ENCODE measurements around the gene FOXG1.

The FOXG1 gene

GRCh38 chr14:28774764-28775735 is 8.5 kb downstream of the FOXG1 start:
- Mint-ChIP-seq H3K4me1 (ENCODE audit: low read depth in 2 of 2) (no peaks in the 10 kb centered on the region), H3K9me3 (peaks cover 0 to 5% of the 10 kb centered on the region in 2 donors), H3K36me3 (ENCODE audit: insufficient read depth) (no peaks in the 10 kb centered on the region), H3K27ac (no peak overlapping the region), H3K27me3 (peaks cover 12 to 18% of the 10 kb centered on the region in 2 donors), H3K4me3 (no peak overlapping the region)
- DNase-seq, result no peak
- ATAC-seq (replicated peaks), result no peak

- H3K4me3 Mint-ChIP-seq, result no peak overlapping the region
- no peak for ATAC-seq (replicated peaks)
- H3K27ac Mint-ChIP-seq, result no peak overlapping the region
- no peaks in the 10 kb centered on the region for H3K36me3 Mint-ChIP-seq (ENCODE audit: insufficient read depth)
- H3K4me1 Mint-ChIP-seq (ENCODE audit: low read depth in 2 of 2), result no peaks in the 10 kb centered on the region
- peaks cover 12 to 18% of the 10 kb centered on the region in 2 donors for H3K27me3 Mint-ChIP-seq
- H3K9me3 Mint-ChIP-seq, result peaks cover 5 to 7% of the 10 kb centered on the region in 2 donors
- DNase-seq, result no peak
These were observed 10.1 kb downstream of the FOXG1 start for GRCh38 chr14:28776482-28777266.

GRCh38 chr14:28777471-28778137 is 11.0 kb downstream of the FOXG1 start:
- peaks cover 5 to 7% of the 10 kb centered on the region in 2 donors for H3K9me3 Mint-ChIP-seq
- H3K4me3 Mint-ChIP-seq, result no peak overlapping the region
- ATAC-seq (replicated peaks) (no peak), DNase-seq (no peak)
- no peaks in the 10 kb centered on the region for H3K4me1 Mint-ChIP-seq (ENCODE audit: low read depth in 2 of 2)
- H3K36me3 Mint-ChIP-seq (ENCODE audit: insufficient read depth), result no peaks in the 10 kb centered on the region
- no peak overlapping the region for H3K27ac Mint-ChIP-seq
- H3K27me3 Mint-ChIP-seq, result peaks cover 12 to 18% of the 10 kb centered on the region in 2 donors

GRCh38 chr14:28778138-28779117 is 11.8 kb downstream of the FOXG1 start:
- ATAC-seq (replicated peaks) (no peak), DNase-seq (no peak)
- Mint-ChIP-seq H3K27ac (no peak overlapping the region), H3K4me1 (ENCODE audit: low read depth in 2 of 2) (no peaks in the 10 kb centered on the region), H3K9me3 (peaks cover 4 to 7% of the 10 kb centered on the region in 2 donors), H3K27me3 (peaks cover 6 to 17% of the 10 kb centered on the region in 2 donors), H3K4me3 (no peak overlapping the region), H3K36me3 (ENCODE audit: insufficient read depth) (no peaks in the 10 kb centered on the region)

GRCh38 chr14:28779456-28779855 is 12.9 kb downstream of the FOXG1 start:
- ATAC-seq (replicated peaks) (no peak), DNase-seq (no peak)
- Mint-ChIP-seq H3K4me3 (no peak overlapping the region), H3K36me3 (ENCODE audit: insufficient read depth) (no peaks in the 10 kb centered on the region), H3K4me1 (ENCODE audit: low read depth in 2 of 2) (no peaks in the 10 kb centered on the region), H3K27me3 (peaks cover 0 to 17% of the 10 kb centered on the region in 2 donors), H3K9me3 (peaks cover 6 to 8% of the 10 kb centered on the region in 2 donors), H3K27ac (no peak overlapping the region)

GRCh38 chr14:28780843-28781820 is 14.5 kb downstream of the FOXG1 start:
- no peak for DNase-seq
- H3K27ac Mint-ChIP-seq, result no peak overlapping the region
- H3K36me3 Mint-ChIP-seq (ENCODE audit: insufficient read depth), result no peaks in the 10 kb centered on the region
- H3K9me3 Mint-ChIP-seq, result peaks cover 7 to 11% of the 10 kb centered on the region in 2 donors
- peaks cover 0 to 18% of the 10 kb centered on the region in 2 donors for H3K27me3 Mint-ChIP-seq
- H3K4me3 Mint-ChIP-seq, result no peak overlapping the region
- no peak for ATAC-seq (replicated peaks)
- peaks cover 0 to 2% of the 10 kb centered on the region in 2 donors for H3K4me1 Mint-ChIP-seq (ENCODE audit: low read depth in 2 of 2)

- no peak overlapping the region for H3K4me3 Mint-ChIP-seq
- no peak for ATAC-seq (replicated peaks)
- H3K36me3 Mint-ChIP-seq (ENCODE audit: insufficient read depth), result no peaks in the 10 kb centered on the region
- peaks cover 0 to 2% of the 10 kb centered on the region in 2 donors for H3K4me1 Mint-ChIP-seq (ENCODE audit: low read depth in 2 of 2)
- DNase-seq, result no peak
- peaks cover 7 to 16% of the 10 kb centered on the region in 2 donors for H3K9me3 Mint-ChIP-seq
- H3K27ac Mint-ChIP-seq, result no peak overlapping the region
- H3K27me3 Mint-ChIP-seq, result peaks cover 0 to 18% of the 10 kb centered on the region in 2 donors
These were observed 15.7 kb downstream of the FOXG1 start for GRCh38 chr14:28782301-28782700.

- Mint-ChIP-seq H3K27ac (no peak overlapping the region), H3K9me3 (peaks cover 9 to 23% of the 10 kb centered on the region in 2 donors), H3K27me3 (peaks cover 0 to 18% of the 10 kb centered on the region in 2 donors), H3K4me1 (ENCODE audit: low read depth in 2 of 2) (peaks cover 0 to 2% of the 10 kb centered on the region in 2 donors), H3K36me3 (ENCODE audit: insufficient read depth) (no peaks in the 10 kb centered on the region), H3K4me3 (no peak overlapping the region)
- ATAC-seq (replicated peaks), result no peak
- DNase-seq, result no peak
These were observed 17.1 kb downstream of the FOXG1 start for GRCh38 chr14:28783664-28784063.

- DNase-seq, result no peak
- H3K36me3 Mint-ChIP-seq (ENCODE audit: insufficient read depth), result no peaks in the 10 kb centered on the region
- peaks cover 9 to 23% of the 10 kb centered on the region in 2 donors for H3K9me3 Mint-ChIP-seq
- H3K27ac Mint-ChIP-seq, result no peak overlapping the region
- no peak for ATAC-seq (replicated peaks)
- H3K4me3 Mint-ChIP-seq, result no peak overlapping the region
- H3K27me3 Mint-ChIP-seq, result peaks cover 0 to 18% of the 10 kb centered on the region in 2 donors
- H3K4me1 Mint-ChIP-seq (ENCODE audit: low read depth in 2 of 2), result peaks cover 0 to 2% of the 10 kb centered on the region in 2 donors
These were observed 17.8 kb downstream of the FOXG1 start for GRCh38 chr14:28784096-28785048.

GRCh38 chr14:28785096-28785952 is 18.7 kb downstream of the FOXG1 start:
- Mint-ChIP-seq H3K27ac (no peak overlapping the region), H3K27me3 (peaks cover 0 to 18% of the 10 kb centered on the region in 2 donors), H3K9me3 (peaks cover 10 to 23% of the 10 kb centered on the region in 2 donors), H3K4me3 (peak overlapping the region in 1 of 2 donors; percentile 23), H3K4me1 (ENCODE audit: low read depth in 2 of 2) (peaks cover 0 to 2% of the 10 kb centered on the region in 2 donors), H3K36me3 (ENCODE audit: insufficient read depth) (no peaks in the 10 kb centered on the region)
- DNase-seq (no peak), ATAC-seq (replicated peaks) (no peak)

Data from effector memory CD8-positive, alpha-beta T cell (primary cell).